GM23338 (cell line): ENCODE measurements around the gene PTPRN2. TPM values are rescaled to one million over a fixed set of nuclear protein-coding genes. Genes with fewer than 3 reads are reported as not detected.

ENCODE experiments used
- ATAC-seq: fragments of 200-7000 bp; cut with Tn5 transposase; 3 replicates; pipeline ENCODE4 v1.9.1; 2020
- DNase-seq: peaks from one replicate; pipeline ENCODE4 v3.0.0-alpha.2; 2015; ENCODE audit warnings: low spot score
- H2AFZ ChIP-seq: fragments of 200-600 bp; sonication (generic); 2 replicates; pipeline ENCODE4 v1.8.0; 2016; ENCODE audit warnings: antibody characterized with exemption, mild to moderate bottlenecking, moderate library complexity
- H3F3A ChIP-seq: fragments of 200-600 bp; sonication (generic); replicated peaks from 2 replicates; pipeline ENCODE4 v1.8.0; 2017; ENCODE audit warnings: antibody characterized with exemption, mixed run types, low read depth
- H3K27ac ChIP-seq: fragments of 200-600 bp; sonication (generic); 2 replicates; pipeline ENCODE4 v1.6.1; 2016; ENCODE audit warnings: low read depth
- H3K27me3 ChIP-seq: fragments of 200-600 bp; sonication (generic); 2 replicates; pipeline ENCODE4 v1.8.0; 2016; ENCODE audit warnings: mild to moderate bottlenecking, mixed run types, moderate library complexity; ENCODE audit not compliant: insufficient read depth
- H3K36me3 ChIP-seq: fragments of 200-600 bp; sonication (generic); 2 replicates; pipeline ENCODE4 v1.8.0; 2016; ENCODE audit warnings: mild to moderate bottlenecking; ENCODE audit not compliant: insufficient read depth
- H3K4me1 ChIP-seq: fragments of 200-600 bp; sonication (generic); 2 replicates; pipeline ENCODE4 v1.8.0; 2016; ENCODE audit warnings: mild to moderate bottlenecking, moderate library complexity; ENCODE audit not compliant: insufficient read depth
- H3K4me2 ChIP-seq: fragments of 200-600 bp; sonication (generic); 2 replicates; pipeline ENCODE4 v1.7.1; 2017; ENCODE audit warnings: mixed run types
- H3K4me3 ChIP-seq: fragments of 200-600 bp; sonication (generic); 2 replicates; pipeline ENCODE4 v1.6.1; 2016; ENCODE audit warnings: mixed run types
- H3K79me2 ChIP-seq: fragments of 200-600 bp; sonication (generic); replicated peaks from 2 replicates; pipeline ENCODE4 v1.8.0; 2017; ENCODE audit warnings: mild to moderate bottlenecking; ENCODE audit not compliant: insufficient read depth
- H3K9me2 ChIP-seq: fragments of 200-600 bp; sonication (generic); 2 replicates; pipeline ENCODE4 v1.8.0; 2017; ENCODE audit not compliant: insufficient read depth
- H4K20me1 ChIP-seq: fragments of 200-600 bp; sonication (generic); replicated peaks from 2 replicates; pipeline ENCODE4 v1.8.0; 2017; ENCODE audit warnings: mild to moderate bottlenecking; ENCODE audit not compliant: insufficient read depth
- H3K27ac Mint-ChIP-seq: 2 replicates; pipeline ENCODE4 v1.8.0; 2020; ENCODE audit warnings: inconsistent platforms, mild to moderate bottlenecking, moderate library complexity, mixed read lengths
- H3K27me3 Mint-ChIP-seq: 3 replicates; pipeline ENCODE4 v1.8.0; 2022; ENCODE audit warnings: low read depth, mild to moderate bottlenecking, moderate library complexity, mixed read lengths, inconsistent platforms; ENCODE audit not compliant: insufficient read depth, poor library complexity
- H3K36me3 Mint-ChIP-seq: 3 replicates; pipeline ENCODE4 v1.8.0; 2021; ENCODE audit warnings: low read depth, mild to moderate bottlenecking, inconsistent platforms, moderate library complexity, mixed read lengths
- H3K4me1 Mint-ChIP-seq: 3 replicates; pipeline ENCODE4 v1.8.0; 2020; ENCODE audit warnings: mild to moderate bottlenecking, inconsistent platforms, mixed read lengths
- H3K4me3 Mint-ChIP-seq: 3 replicates; pipeline ENCODE4 v1.8.0; 2021; ENCODE audit warnings: moderate library complexity, mild to moderate bottlenecking, inconsistent platforms, mixed read lengths
- H3K9me3 Mint-ChIP-seq: 3 replicates; pipeline ENCODE4 v1.8.0; 2020; ENCODE audit warnings: moderate library complexity, mild to moderate bottlenecking, inconsistent platforms, mixed read lengths
- CREB1 ChIP-seq: fragments of 250-450 bp; sonication (Bioruptor Pico); IDR thresholded peaks from 2 replicates; pipeline ENCODE4 v1.5.0; 2020; ENCODE audit warnings: low read depth, mild to moderate bottlenecking, moderate library complexity
- EZH2 ChIP-seq: fragments of 200-600 bp; sonication (generic); IDR thresholded peaks from one replicate; pipeline ENCODE4 v1.8.0; 2017; ENCODE audit warnings: antibody characterized with exemption, mild to moderate bottlenecking, low read depth; ENCODE audit not compliant: unreplicated experiment
- EZH2phosphoT487 ChIP-seq: fragments of 200-600 bp; sonication (generic); IDR thresholded peaks from one replicate; pipeline ENCODE4 v1.8.1; 2018; ENCODE audit warnings: antibody characterized with exemption; ENCODE audit not compliant: unreplicated experiment
- JUNB ChIP-seq: IDR thresholded peaks from one replicate; pipeline ENCODE4 v1.6.1; 2016; ENCODE audit warnings: antibody characterized with exemption; ENCODE audit not compliant: unreplicated experiment
- NANOG ChIP-seq: IDR thresholded peaks from 2 replicates; pipeline ENCODE4 v1.6.1; 2016; ENCODE audit warnings: antibody characterized with exemption, borderline replicate concordance
- POLR2AphosphoS5 ChIP-seq: IDR thresholded peaks from 2 replicates; pipeline ENCODE4 v1.6.1; 2016; ENCODE audit warnings: antibody characterized with exemption, low read depth
- ZNF114 ChIP-seq: fragments of 250-450 bp; sonication (Bioruptor Pico); IDR thresholded peaks from 2 replicates; pipeline ENCODE4 v1.5.0; 2020; ENCODE audit warnings: mild to moderate bottlenecking, moderate library complexity
- ZNF331 ChIP-seq: fragments of 250-450 bp; sonication (Bioruptor Pico); IDR thresholded peaks from 2 replicates; pipeline ENCODE4 v1.5.0; 2020; ENCODE audit warnings: low read depth, mild to moderate bottlenecking, moderate library complexity
- polyA plus RNA-seq: library from polyadenylated mRNA; unstranded; fragments of >200 nt; fragmentation: Nextera tagmentation; extraction: Ambion mirVana; gene quantifications from 2 replicates; pipeline ENCODE4 v1.2.1, GENCODE V29; 2016
- total RNA-seq: library from RNA; depleted of rRNA; stranded (reverse); fragments of >200 nt; shearing (Covaris generic); gene quantifications from 2 replicates; pipeline ENCODE4 v1.2.3, GENCODE V29; 2014
- TF ChIP-seq, protein P1 (sequence below): IDR thresholded peaks from 2 replicates; pipeline ENCODE4 v1.6.1; 2016; ENCODE audit warnings: antibody characterized with exemption
- TF ChIP-seq, protein P2 (sequence below): IDR thresholded peaks from one replicate; pipeline ENCODE4 v1.6.1; 2018; ENCODE audit warnings: antibody characterized with exemption; ENCODE audit not compliant: unreplicated experiment
- TF ChIP-seq, protein P3 (sequence below), 2 experiments: fragments of 200-600 bp in 1 of 2; sonication (generic) in 1 of 2; conservative IDR thresholded peaks; 2 replicates each; pipeline versions ENCODE4 v1.5.1 to v1.6.1; 2016 to 2017; ENCODE audit warnings: antibody characterized with exemption in 2 of 2, low read depth in 2 of 2, mild to moderate bottlenecking in 2 of 2, moderate library complexity in 1 of 2

Gene PTPRN2
- total and polyA plus RNA-seq, 2 experiments from 2014 or later, result 0.87 to 4.0 TPM

DNA sequence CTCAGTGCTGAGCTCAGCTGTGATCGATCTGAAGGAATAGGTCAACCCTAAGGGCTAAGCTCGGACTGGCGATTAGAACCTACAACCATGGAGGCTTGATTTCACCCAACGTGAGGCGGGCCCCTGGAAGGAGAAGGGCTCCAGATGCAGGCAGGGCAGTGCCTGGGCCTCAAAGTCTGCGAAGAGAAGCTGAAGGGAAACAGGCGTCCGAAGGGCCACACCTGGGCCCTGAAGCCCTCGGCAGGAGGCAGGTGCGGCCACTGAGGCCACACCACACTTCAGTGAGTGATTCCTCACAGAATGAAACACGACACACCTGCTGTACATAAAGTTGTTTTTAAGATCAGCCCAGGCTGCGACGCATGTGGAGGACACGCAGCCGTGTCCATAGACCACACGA is 198.7 kb downstream of the PTPRN2 start:
- no peaks in the 10 kb centered on the region for H3K36me3 ChIP-seq
- H3K4me1 ChIP-seq, result no peaks in the 10 kb centered on the region
- H4K20me1 ChIP-seq, result no peaks in the 10 kb centered on the region
- Mint-ChIP-seq H3K9me3 (peaks cover 98% of the 10 kb centered on the region), H3K27ac (no peak overlapping the region), H3K36me3 (peaks cover 45% of the 10 kb centered on the region), H3K27me3 (peaks cover 18% of the 10 kb centered on the region), H3K4me1 (no peaks in the 10 kb centered on the region), H3K4me3 (no peak overlapping the region)
- H3K4me2 ChIP-seq, result no peak overlapping the region
- no peak overlapping the region for H3K4me3 ChIP-seq
- no peaks in the 10 kb centered on the region for H3K27me3 ChIP-seq
- DNase-seq (no peak), ATAC-seq (no peak)
- no peak overlapping the region for H2AFZ ChIP-seq
- no peaks in the 10 kb centered on the region for H3K9me2 ChIP-seq
- H3K27ac ChIP-seq, result no peak overlapping the region
- no peaks in the 10 kb centered on the region for H3F3A ChIP-seq
- no peaks in the 10 kb centered on the region for H3K79me2 ChIP-seq
- no peak for TF ChIP-seq POLR2AphosphoS5
- no peak for TF ChIP-seq JUNB
- TF ChIP-seq EZH2, result no peak
- TF ChIP-seq ZNF331 (CRISPR knock-in tag), result no peak
- TF ChIP-seq, protein P1, sequence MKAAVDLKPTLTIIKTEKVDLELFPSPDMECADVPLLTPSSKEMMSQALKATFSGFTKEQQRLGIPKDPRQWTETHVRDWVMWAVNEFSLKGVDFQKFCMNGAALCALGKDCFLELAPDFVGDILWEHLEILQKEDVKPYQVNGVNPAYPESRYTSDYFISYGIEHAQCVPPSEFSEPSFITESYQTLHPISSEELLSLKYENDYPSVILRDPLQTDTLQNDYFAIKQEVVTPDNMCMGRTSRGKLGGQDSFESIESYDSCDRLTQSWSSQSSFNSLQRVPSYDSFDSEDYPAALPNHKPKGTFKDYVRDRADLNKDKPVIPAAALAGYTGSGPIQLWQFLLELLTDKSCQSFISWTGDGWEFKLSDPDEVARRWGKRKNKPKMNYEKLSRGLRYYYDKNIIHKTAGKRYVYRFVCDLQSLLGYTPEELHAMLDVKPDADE, result no peak
- TF ChIP-seq, protein P2, sequence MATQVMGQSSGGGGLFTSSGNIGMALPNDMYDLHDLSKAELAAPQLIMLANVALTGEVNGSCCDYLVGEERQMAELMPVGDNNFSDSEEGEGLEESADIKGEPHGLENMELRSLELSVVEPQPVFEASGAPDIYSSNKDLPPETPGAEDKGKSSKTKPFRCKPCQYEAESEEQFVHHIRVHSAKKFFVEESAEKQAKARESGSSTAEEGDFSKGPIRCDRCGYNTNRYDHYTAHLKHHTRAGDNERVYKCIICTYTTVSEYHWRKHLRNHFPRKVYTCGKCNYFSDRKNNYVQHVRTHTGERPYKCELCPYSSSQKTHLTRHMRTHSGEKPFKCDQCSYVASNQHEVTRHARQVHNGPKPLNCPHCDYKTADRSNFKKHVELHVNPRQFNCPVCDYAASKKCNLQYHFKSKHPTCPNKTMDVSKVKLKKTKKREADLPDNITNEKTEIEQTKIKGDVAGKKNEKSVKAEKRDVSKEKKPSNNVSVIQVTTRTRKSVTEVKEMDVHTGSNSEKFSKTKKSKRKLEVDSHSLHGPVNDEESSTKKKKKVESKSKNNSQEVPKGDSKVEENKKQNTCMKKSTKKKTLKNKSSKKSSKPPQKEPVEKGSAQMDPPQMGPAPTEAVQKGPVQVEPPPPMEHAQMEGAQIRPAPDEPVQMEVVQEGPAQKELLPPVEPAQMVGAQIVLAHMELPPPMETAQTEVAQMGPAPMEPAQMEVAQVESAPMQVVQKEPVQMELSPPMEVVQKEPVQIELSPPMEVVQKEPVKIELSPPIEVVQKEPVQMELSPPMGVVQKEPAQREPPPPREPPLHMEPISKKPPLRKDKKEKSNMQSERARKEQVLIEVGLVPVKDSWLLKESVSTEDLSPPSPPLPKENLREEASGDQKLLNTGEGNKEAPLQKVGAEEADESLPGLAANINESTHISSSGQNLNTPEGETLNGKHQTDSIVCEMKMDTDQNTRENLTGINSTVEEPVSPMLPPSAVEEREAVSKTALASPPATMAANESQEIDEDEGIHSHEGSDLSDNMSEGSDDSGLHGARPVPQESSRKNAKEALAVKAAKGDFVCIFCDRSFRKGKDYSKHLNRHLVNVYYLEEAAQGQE, result no peak
- TF ChIP-seq EZH2phosphoT487, result no peak
- no peak for TF ChIP-seq NANOG
- TF ChIP-seq CREB1, result no peak
- TF ChIP-seq, protein P3, sequence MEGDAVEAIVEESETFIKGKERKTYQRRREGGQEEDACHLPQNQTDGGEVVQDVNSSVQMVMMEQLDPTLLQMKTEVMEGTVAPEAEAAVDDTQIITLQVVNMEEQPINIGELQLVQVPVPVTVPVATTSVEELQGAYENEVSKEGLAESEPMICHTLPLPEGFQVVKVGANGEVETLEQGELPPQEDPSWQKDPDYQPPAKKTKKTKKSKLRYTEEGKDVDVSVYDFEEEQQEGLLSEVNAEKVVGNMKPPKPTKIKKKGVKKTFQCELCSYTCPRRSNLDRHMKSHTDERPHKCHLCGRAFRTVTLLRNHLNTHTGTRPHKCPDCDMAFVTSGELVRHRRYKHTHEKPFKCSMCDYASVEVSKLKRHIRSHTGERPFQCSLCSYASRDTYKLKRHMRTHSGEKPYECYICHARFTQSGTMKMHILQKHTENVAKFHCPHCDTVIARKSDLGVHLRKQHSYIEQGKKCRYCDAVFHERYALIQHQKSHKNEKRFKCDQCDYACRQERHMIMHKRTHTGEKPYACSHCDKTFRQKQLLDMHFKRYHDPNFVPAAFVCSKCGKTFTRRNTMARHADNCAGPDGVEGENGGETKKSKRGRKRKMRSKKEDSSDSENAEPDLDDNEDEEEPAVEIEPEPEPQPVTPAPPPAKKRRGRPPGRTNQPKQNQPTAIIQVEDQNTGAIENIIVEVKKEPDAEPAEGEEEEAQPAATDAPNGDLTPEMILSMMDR (conservative IDR thresholded peaks at IDR 0.05; ENCODE audit: low read depth in 2 of 2), result no peak
- TF ChIP-seq ZNF114 (CRISPR knock-in tag), result no peak
